ENCODE measurements around the gene C1QL3. TPM values are rescaled to one million over a fixed set of nuclear protein-coding genes. Genes with fewer than 3 reads are reported as not detected.

C1QL3 gene
- total RNA-seq, 6 donors from 2014 or later: 0.15 TPM; not detected in 5

DNA sequence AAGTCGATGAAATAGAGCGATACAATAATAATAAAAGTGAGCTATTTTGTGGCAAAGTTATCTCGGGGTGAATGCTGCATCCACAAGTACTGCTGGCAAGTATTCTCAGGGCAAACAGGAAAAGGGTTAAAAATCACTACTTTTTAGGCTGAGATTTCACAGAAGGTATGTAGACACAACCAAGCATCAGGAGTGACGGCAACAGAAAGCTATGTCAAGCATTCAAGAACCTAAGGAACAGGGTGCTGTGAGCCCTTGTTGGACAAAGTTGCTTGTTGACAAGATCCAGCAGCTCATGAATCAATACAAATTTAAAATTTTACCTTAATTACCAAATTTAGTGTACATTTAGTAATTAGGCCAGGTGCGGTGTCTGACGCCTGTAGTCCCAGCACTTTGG, 41.2 kb upstream of the C1QL3 start:
- TF ChIP-seq POLR2A (IDR thresholded peaks at IDR 0.05): no peak
- Histone ChIP-seq H3K27ac (no peak overlapping the region), H3K9me3 (no peaks in the 10 kb centered on the region), H3K4me1 (no peaks in the 10 kb centered on the region), H3K4me3 (no peak overlapping the region), H3K27me3 (no peaks in the 10 kb centered on the region), H3K36me3 (no peaks in the 10 kb centered on the region)
- 88 to 92% methylated on average over 6 of the region's 6 CpGs for WGBS, 2 donors
- DNase-seq (no peak), ATAC-seq (ENCODE audit: low FRiP score in 2 of 2) (no peak)

DNA sequence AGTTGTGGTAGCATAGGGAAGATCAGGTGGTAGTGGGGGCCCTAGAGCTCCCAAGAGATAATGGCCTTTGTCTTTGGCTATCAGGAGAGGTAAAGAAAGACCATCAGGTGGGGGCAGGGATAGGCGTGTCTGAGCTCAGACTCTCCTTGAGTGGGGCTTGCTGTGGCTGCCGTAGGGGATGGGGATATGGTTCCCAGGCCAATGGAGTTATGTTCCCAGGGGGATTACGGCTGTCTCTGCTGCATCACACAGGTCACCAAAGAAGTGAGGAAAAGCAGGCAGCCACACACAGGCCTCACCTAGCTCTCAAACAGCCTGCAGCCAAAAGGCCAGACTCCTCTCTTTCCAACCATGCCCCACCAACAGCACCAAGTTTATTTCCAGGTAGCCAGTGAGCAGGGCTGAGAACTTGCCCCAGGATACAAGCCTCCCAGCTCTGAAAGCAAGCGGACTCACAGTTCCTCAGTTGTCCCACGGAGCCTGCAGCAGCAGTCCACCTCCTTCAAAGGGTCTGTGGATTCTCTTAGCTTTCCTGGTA, 37.6 kb upstream of the C1QL3 start:
- 66 to 81% methylated on average over 4 to 5 of the region's 5 CpGs for WGBS, 2 donors
- Histone ChIP-seq H3K27ac (no peak overlapping the region), H3K4me1 (no peaks in the 10 kb centered on the region), H3K27me3 (no peaks in the 10 kb centered on the region), H3K9me3 (no peaks in the 10 kb centered on the region), H3K36me3 (no peaks in the 10 kb centered on the region), H3K4me3 (no peak overlapping the region)
- TF ChIP-seq EP300 (IDR thresholded peaks at IDR 0.05) (no peak), POLR2A (IDR thresholded peaks at IDR 0.05) (no peak), POLR2AphosphoS5 (IDR thresholded peaks at IDR 0.05) (no peak)
- TF ChIP-seq, protein P1, sequence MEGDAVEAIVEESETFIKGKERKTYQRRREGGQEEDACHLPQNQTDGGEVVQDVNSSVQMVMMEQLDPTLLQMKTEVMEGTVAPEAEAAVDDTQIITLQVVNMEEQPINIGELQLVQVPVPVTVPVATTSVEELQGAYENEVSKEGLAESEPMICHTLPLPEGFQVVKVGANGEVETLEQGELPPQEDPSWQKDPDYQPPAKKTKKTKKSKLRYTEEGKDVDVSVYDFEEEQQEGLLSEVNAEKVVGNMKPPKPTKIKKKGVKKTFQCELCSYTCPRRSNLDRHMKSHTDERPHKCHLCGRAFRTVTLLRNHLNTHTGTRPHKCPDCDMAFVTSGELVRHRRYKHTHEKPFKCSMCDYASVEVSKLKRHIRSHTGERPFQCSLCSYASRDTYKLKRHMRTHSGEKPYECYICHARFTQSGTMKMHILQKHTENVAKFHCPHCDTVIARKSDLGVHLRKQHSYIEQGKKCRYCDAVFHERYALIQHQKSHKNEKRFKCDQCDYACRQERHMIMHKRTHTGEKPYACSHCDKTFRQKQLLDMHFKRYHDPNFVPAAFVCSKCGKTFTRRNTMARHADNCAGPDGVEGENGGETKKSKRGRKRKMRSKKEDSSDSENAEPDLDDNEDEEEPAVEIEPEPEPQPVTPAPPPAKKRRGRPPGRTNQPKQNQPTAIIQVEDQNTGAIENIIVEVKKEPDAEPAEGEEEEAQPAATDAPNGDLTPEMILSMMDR (IDR thresholded peaks at IDR 0.05): no peak
- no peak for ATAC-seq (ENCODE audit: low FRiP score in 2 of 2)
- no peak for DNase-seq

DNA sequence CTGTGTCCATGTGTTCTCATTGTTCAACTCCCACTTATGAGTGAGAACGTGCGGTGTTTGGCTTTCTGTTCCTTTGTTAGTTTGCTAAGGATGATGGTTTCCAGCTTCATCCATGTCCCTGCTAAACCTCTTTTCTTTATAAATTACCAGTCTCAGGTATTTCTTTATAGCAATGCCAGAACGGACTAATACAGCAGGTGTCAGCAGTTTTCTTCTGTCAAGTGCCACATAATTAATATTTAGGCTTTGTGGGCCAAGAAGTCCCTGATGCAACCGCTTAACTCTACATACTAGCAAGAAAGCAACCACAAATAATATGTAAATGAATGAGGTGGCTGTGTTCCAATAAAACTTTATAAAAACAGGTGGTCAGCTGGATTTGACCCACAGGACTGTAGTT, 26.3 kb upstream of the C1QL3 start:
- TF ChIP-seq POLR2AphosphoS5 (IDR thresholded peaks at IDR 0.05): no peak
- TF ChIP-seq, protein P1 (IDR thresholded peaks at IDR 0.05): no peak
- TF ChIP-seq POLR2A (IDR thresholded peaks at IDR 0.05): no peak
- no peak for TF ChIP-seq EP300 (IDR thresholded peaks at IDR 0.05)
- Histone ChIP-seq H3K9me3 (no peaks in the 10 kb centered on the region), H3K27ac (no peak overlapping the region), H3K27me3 (no peaks in the 10 kb centered on the region), H3K4me1 (no peaks in the 10 kb centered on the region), H3K36me3 (no peaks in the 10 kb centered on the region), H3K4me3 (no peak overlapping the region)
- 81 to 83% methylated on average over 4 of the region's 4 CpGs for WGBS, 2 donors
- DNase-seq (no peak), ATAC-seq (ENCODE audit: low FRiP score in 2 of 2) (no peak)

DNA sequence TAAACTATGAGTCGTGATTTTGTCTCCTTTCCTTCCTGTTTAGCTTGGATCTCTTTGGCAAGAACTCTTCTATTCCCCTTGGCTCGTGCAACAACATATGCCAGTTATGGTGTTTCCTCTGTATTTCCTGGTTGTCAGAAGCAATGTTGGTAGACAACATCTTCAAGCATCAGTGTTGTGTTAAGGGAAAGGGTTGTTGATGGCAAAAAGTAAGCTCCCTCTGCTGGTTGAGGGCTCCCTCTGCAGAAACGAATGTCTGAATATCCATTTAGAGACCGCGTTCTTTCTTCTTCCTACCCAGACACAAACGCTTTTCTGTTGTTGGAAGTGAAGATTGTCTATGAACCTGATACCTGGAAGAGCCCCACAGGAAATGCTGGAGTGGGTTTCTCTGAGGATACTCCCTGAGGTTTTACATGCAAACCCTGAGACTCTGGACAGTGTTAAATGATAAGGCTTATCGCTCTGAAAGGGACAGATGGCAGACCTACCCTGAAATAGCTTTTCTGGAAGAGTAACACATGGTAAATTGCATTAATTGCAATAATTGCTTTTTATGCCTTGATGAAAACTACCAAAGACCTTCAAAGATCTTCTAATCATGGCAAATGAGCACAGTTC, 23.5 kb upstream of the C1QL3 start:
- ATAC-seq (ENCODE audit: low FRiP score in 2 of 2): peak in 1 of 2 donors; percentile 57

DNA sequence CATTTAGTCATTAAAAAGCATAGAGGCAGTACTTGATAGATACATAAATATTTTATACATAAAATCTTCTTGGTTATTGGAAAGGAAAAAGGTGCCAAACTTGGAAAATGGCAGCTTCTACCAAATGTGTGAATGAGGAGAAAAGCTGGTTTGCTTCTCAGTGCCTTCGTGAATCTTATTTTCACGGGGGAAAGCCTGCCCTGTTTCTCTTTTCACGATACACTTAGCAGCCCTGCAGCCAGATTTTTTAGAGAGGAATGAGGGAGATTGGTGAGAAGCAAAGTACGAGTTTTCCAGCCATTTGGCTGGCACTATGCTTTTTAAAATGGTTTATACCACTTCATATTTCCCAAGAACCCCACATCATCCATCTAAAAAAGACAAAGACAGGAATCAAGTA, 22.9 kb upstream of the C1QL3 start:
- no peak overlapping the region for H3K4me3 ChIP-seq
- WGBS, 2 donors: 75 to 77% methylated on average over 4 of the region's 4 CpGs
- no peaks in the 10 kb centered on the region for H3K27me3 ChIP-seq
- H3K4me1 ChIP-seq: no peaks in the 10 kb centered on the region
- ATAC-seq (ENCODE audit: low FRiP score in 2 of 2) (no peak), DNase-seq (no peak)
- H3K27ac ChIP-seq: no peak overlapping the region
- no peak for TF ChIP-seq EP300 (IDR thresholded peaks at IDR 0.05)
- TF ChIP-seq POLR2A (IDR thresholded peaks at IDR 0.05): no peak
- TF ChIP-seq, protein P1 (IDR thresholded peaks at IDR 0.05): no peak
- TF ChIP-seq POLR2AphosphoS5 (IDR thresholded peaks at IDR 0.05): no peak
- no peaks in the 10 kb centered on the region for H3K36me3 ChIP-seq
- H3K9me3 ChIP-seq: no peaks in the 10 kb centered on the region

More for the DNA sequence above, 23.5 kb upstream of the C1QL3 start:
- Histone ChIP-seq H3K36me3 (no peaks in the 10 kb centered on the region), H3K27me3 (no peaks in the 10 kb centered on the region), H3K4me1 (no peaks in the 10 kb centered on the region), H3K9me3 (no peaks in the 10 kb centered on the region), H3K4me3 (no peak overlapping the region), H3K27ac (no peak overlapping the region)
- no peak for DNase-seq
- 29 to 31% methylated on average over 7 of the region's 7 CpGs for WGBS, 2 donors
- TF ChIP-seq POLR2AphosphoS5 (IDR thresholded peaks at IDR 0.05) (no peak), EP300 (IDR thresholded peaks at IDR 0.05) (no peak)
- TF ChIP-seq, protein P1 (IDR thresholded peaks at IDR 0.05): peak; percentile 14 to 46 (median 26)

Measured in upper lobe of left lung (tissue), 6 donors.